Activated effector memory CD4-positive, alpha-beta T cell treated with anti-CD3 and anti-CD28 coated beads, Interleukin-2, amount 50 U/mL, for 16 hours (primary cell): ENCODE data around the gene IFNAR2.
A peak's percentile ranks its signal among the peaks of the same experiment; 100 is the strongest.

Source experiments
- DNase-seq: peaks from one replicate; pipeline ENCODE4 v3.0.0-alpha.2; 2020

The IFNAR2 gene

DNA sequence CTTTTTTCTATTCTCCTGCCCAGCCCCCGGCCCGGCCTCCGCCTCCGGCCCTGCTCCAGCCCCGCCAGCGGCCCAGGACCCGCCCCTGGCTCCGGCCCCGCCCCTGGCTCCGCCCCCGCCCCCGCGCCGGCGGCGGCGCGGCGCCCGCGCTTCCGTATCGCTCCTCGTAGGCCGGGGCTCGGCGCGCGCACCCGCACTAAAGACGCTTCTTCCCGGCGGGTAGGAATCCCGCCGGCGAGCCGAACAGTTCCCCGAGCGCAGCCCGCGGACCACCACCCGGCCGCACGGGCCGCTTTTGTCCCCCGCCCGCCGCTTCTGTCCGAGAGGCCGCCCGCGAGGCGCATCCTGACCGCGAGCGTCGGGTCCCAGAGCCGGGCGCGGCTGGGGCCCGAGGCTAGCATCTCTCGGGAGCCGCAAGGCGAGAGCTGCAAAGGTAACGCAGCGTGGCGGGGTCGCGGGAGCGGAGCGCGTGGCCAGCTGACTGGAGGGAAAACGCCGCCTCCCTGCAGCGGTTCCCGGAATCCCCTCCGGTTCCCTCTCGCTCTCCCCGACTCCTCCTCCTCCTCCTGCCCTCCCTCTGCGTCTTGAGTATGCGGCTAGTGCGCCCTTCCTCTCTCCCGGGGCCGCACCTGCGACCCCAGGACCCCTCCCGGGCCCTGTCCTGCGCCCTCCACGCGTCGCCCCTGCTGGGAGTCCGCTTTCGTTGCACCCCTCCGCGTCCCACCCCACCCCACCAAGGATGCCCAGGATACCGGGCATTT lies at the start of gene IFNAR2:
Gene IFNAR2, plus strand, starts transcription at position 155 of the 761 bp plus-strand sequence. CDS start 11,985 bp downstream, outside the sequence.
- DNase-seq, result peak; percentile 92

- no peak for DNase-seq
These were observed 43.9 kb upstream of the IFNAR2 start for GRCh38 chr21:33185852-33186251.

- no peak for DNase-seq
These were observed 42.5 kb upstream of the IFNAR2 start for GRCh38 chr21:33187276-33187675.

- DNase-seq, result no peak
These were observed 40.5 kb upstream of the IFNAR2 start for GRCh38 chr21:33189237-33189636.

DNA sequence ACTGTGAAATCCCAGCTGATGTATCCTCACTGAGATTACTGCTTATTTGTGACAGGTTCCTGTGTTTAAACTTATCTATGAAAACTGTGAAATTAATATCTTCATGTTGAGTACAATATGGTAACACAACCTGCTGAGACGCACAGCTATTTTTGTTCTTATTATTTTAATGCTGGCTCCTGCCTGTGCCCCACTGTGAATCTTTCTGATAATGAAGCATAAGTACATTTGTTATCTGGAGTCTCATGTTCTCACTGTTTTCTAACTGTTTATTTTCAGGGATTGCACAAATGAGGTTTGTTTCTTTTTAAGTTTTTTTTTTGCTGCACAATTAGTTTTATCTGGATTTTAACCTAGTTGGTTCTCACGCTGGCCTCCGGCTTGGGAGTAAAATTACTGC lies 39.9 kb upstream of the IFNAR2 start:
- DNase-seq, result no peak

- peak; percentile 83 for DNase-seq
These were observed 32.8 kb upstream of the IFNAR2 start for GRCh38 chr21:33196941-33197374.

- DNase-seq, result no peak
These were observed 32.2 kb upstream of the IFNAR2 start for GRCh38 chr21:33197496-33197895.

DNA sequence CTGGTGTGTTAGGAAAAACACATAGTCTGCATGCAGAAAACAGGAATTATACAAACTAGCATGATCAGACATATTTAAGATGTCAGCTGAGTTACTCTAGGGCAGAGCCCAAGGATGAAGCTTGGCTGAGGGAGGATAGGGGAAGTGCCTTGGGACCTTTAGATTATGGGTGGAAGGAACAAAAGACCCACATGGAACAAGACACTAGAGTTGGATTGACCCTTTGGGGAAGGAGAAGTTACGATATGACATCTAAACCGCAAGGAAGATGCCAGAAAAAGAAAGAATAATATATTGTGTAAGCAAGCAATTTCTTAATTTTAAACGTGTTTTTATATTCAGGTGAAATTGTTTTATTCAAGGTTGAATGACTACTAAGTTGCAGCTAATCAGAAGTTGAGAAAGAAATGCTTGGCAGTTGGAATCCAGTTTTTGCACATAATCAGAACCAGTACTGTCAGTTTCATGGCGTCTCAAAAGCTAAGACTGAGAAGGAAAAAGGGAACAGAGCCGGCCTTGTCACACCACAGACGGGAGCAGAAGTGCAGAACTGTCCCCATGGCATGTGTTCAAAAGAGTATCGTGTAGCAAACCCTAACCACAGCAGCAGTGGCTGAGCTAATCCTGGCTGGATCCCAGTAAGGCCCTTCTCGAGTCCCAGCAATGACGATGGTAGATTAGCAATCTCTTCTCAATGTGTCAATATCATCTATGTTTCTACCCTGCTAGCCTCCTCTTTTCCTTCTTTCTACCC lies 31.2 kb upstream of the IFNAR2 start:
- DNase-seq, result no peak

DNA sequence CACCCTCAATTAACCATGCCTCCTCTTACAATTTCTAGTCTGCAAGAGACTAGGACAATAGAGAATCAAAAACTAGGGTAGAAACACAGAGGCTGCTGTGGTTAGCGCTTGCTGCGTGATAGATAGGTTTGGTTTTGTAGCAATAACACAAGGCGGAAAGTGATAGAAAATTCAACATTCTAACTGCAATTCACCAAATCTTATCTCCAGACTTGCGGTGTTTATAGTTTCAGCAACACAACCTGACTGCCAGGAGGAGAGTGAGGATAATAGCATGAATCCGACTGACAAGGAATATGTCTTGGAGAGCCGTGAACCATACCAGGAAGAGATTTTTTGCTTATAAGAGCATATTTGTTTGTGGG lies 30.7 kb upstream of the IFNAR2 start:
- DNase-seq, result no peak

DNA sequence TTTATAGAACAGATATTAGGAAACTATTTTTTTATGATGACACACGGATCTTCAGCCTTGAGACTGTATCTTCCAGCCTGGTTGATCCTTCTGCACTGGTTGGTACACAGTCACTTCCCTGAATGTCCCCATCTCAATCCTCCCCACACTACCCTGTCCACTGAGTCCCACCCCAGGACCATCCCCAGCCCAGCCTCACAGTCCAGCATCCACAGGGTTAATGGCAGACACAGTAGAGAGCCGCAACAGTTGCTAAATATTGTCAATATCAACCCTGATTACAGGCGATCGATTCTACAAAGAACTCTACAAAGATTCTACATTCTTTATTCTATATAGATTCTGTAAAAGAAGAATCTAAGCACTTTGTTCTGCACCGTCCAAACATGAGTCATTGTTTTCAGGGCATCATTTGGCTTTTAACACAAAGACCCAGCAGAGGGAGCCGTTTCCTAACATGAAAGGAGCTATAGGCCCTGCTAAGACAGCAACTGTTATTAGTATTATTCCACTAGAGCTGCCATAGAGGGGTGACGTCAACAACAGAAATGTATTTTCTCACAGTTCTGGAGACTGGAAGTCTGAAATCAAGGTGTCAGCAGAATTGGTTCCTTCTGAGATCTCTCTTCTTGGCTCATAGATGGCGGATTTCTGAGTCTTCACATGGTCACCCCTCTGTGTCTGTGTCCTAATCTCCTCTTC lies 30.1 kb upstream of the IFNAR2 start:
- DNase-seq, result peak; percentile 88

GRCh38 chr21:33201956-33202355 lies 27.8 kb upstream of the IFNAR2 start:
- no peak for DNase-seq

DNA sequence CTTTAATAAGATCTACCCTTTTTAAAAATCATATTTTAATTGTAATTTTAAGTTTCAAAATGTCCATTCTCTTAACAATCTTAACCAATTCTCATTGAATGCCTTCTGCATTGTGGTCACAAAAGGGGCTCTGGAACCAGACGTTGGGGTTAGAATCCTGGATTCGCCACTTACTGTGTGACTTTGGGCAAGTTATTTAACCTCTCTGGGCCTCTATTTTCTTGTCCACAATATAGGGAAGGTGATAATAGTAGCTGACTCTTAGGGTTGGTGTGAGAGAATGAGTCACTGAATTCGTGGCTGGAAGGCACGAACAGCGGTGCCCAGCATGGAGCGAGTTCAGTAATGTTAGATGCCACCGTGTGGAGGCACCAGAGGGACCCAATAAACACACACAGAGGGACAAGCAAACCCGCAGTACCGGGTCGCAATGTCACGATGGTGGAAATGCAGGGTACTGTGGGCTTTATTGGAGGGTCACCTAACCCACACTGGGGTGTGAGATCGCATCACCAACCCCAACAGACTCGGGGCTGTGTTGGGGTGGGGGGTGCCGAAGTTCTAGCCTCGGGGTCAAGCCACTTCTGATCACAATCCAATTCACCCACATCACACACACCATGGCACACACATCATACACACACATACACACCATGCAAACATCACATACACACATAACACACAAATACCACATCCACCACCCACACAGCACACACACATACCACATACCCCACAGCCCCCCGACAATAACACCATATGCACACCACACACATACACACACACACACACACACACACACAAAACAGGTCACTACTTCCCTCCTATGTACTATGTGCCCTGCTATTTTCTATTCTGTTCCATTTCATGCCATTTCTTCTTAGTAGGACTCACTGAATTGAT lies 27.0 kb upstream of the IFNAR2 start:
- no peak for DNase-seq

- DNase-seq, result no peak
These were observed 26.4 kb upstream of the IFNAR2 start for GRCh38 chr21:33203371-33203724.

DNA sequence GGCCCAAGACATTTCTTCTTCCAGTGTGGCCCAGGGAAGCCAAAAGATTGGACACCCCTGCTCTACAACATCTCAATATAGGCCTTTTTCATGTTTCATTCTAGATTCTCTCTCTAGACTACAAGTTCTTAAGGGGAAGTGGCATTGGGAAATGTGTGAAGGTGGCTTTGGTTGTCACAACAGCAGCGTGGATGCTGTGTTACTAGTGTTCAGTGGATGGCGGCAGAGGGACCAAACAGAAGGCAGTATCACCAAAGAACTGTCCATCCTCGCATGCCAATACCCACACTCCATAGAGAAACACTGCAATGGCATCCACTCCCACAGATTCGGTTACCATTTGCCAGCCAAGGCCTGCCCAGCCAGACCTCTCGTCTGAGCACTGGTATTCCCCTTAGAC lies 24.3 kb upstream of the IFNAR2 start:
- no peak for DNase-seq

DNA sequence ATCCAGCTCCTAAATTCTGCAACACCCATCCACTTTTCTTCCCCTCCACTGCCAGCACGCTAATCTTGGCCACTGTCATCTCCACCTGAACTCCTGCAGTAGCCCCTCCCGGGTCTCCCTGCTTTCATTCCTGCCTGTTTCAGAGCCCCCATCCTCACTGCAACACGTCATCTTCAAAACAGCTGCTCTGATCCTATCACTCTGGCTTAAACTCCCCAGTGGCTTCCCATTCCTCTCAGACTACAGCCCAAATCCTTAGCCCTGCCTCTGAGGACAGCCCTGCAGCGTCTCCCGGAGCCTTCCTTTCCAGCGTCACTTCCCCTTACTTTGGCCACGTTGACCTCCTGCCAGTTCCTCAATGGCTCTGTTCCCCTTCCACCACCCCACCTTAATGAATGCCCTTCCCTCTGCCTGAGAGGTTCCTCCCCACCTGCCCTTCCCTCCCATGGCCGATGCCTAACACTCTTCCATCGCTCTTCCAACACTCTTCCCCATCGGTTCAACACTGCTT lies 22.9 kb upstream of the IFNAR2 start:
- DNase-seq, result no peak

- DNase-seq, result no peak
These were observed 22.1 kb upstream of the IFNAR2 start for GRCh38 chr21:33207449-33208149.

DNA sequence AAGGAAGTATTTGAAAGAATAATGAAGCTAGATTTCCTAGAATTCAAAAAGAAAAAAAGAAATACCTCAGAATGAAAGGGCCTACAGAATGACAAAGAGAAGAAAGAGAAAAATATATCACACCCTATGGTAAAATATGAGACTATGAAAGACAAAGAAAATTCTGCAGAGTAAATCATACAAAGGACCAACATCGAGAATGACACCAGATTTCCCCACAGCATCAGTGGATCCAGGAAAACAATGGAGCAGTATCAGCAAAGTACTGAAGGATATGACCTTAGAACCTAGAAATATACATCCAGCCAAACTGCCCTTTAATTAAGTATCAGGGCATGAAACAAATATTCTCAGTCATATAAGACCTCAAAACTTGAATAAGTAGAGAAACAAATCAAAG lies 21.2 kb upstream of the IFNAR2 start:
- no peak for DNase-seq

GRCh38 chr21:33211305-33211704 lies 18.4 kb upstream of the IFNAR2 start:
- no peak for DNase-seq

DNA sequence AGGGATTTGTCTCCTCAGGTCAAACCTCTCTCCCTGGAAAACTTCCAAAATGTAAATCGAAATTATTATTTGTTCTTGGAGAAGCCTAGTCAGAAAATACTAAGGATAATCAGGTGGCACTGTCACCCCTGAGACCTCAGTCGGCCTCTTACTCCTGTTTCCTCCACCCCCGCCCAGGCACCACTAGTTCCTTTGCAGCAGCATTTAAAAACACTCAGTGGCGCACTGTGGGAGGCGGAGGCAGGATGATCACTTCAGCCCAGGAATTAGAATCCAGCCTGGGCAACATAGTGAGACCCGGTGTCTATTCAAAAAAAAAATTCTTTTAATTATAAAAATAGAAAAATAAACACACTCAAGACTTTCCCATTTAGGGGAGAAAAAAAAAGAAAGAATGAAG lies 18.0 kb upstream of the IFNAR2 start:
- DNase-seq, result no peak

DNA sequence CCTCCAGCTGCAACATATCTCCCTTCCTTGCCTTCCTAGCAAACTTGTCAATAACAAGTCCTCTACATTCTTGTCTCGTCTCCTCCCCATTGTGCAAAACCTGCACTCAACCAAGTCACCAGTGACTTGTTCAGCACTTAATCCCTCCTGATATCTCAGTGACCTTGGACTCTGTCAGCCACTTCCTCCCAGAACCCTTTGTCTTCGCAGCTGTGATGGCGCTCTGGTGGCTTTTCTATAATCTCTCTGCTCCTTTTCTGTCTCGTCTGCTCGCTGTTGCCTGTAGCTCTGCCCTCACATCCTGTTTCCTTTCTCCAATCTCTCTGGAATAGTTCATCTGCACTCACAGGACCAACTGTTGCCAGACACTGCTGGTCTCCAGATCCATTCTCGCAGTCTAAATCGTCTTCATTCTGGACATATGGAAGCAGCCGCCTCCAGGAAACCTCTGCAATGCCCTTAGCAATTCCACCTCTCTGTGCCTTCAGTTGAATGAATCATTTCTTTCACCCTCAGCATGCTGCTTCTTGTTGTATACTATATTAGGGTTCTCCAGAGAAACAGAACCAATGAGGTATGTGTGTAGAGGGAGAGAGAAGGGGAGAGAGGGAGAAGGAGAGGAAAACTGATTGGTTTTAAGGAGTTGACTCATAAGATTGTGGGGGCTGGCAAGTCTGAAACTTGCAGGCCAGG lies 17.4 kb upstream of the IFNAR2 start:
- DNase-seq, result no peak

GRCh38 chr21:33214056-33214455 lies 15.7 kb upstream of the IFNAR2 start:
- DNase-seq, result no peak
